Fibroblast of the aortic adventitia (primary cell): ENCODE data around the gene GALNT15. TPM values are rescaled to one million over a fixed set of nuclear protein-coding genes. Genes with fewer than 3 reads are reported as not detected.

Experiments
- DNase-seq: peaks from one replicate; pipeline ENCODE4 v3.0.0-alpha.2; 2010; ENCODE audit warnings: low read depth
- H3K4me3 ChIP-seq: 2 replicates; pipeline ENCODE4 v1.5.1; 2011; ENCODE audit warnings: low read depth, mild to moderate bottlenecking, control low read depth, low read length, moderate library complexity
- CTCF ChIP-seq: IDR thresholded peaks from 2 replicates; pipeline ENCODE4 v1.5.1; 2011; ENCODE audit warnings: mild to moderate bottlenecking, low read length, control low read depth, inconsistent platforms; ENCODE audit not compliant: insufficient read depth
- total RNA-seq: library from RNA; depleted of rRNA; stranded (reverse); fragments of >200 nt; gene quantifications from 2 replicates; pipeline ENCODE4 v1.2.3, GENCODE V29; 2012; ENCODE audit warnings: low replicate concordance

The GALNT15 gene
- 10.9 and 22.0 TPM in 2 replicates for total RNA-seq

DNA sequence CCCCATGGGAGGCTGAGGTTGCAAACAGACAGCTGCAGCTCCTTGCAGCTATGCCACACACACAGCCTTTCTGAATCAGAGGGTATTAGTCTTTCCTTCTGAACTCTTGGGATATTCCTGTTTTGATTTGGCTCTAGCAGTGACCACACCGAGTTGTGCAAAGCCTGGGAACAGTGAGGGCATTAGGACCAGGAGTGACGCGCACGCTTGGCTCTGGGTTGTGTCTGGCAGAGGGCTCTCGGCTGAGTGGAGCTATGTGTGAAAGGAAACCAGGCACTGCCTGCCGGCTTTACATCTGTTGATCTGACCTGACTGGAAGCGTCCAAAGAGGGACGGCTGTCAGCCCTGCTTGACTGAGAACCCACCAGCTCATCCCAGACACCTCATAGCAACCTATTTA is at the start of gene GALNT15:
TSS of gene GALNT15 (plus strand) at position 292 of the 400 bp plus-strand sequence. CDS start 472 bp downstream, outside the sequence.
- peak; percentile 98 for DNase-seq
- peak within 1 kb of the TSS; percentile 40 for H3K4me3 ChIP-seq

GRCh38 chr3:16126634-16127033 is 47.8 kb upstream of the GALNT15 start:
- DNase-seq = no peak
- no peak overlapping the region for H3K4me3 ChIP-seq
- no peak for TF ChIP-seq CTCF

More for the DNA sequence above, at the start of gene GALNT15:
- TF ChIP-seq CTCF = no peak

- H3K4me3 ChIP-seq = no peak overlapping the region
- no peak for DNase-seq
- no peak for TF ChIP-seq CTCF
Measured at GRCh38 chr3:16127249-16127648, 47.2 kb upstream of the GALNT15 start.

DNA sequence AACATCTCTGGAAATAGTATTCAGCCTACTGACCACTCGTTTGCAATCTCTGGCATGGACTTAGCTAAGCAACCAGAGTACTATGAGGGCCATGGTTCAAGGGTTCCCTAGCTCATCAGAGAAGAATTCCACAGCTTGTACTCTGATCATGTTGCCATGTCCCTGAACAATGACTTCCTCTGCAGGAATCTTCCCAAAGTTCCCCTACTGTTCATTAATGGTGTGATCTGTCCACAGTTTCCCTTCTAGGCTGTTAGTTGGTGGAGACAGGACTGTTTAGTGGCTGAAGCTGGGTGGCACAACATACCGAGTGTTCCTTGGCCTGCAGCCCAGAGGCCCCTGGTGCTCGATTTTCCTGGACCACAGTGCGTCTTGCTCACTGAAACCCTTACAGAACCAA is 44.4 kb upstream of the GALNT15 start:
- H3K4me3 ChIP-seq = no peak overlapping the region
- no peak for TF ChIP-seq CTCF
- peak; percentile 77 for DNase-seq

DNA sequence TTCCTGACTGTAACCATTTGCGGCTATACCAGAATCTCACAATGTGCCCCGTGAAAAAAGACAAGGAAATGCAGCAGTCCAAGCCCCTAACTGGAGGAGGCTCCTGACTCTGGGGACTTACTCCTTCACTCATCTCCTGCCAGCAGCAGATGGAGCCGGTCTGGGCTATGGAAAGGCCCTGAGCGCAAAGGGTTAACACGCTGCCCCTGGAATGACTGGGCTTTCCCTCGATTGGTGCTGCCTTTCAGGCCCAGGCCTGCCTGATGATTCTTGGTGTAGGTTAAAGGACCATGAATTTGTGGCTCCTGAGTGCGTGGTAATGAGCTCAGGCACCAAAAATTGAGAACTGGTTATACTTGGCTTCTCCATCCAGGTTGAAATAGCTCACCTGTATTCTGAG is 42.3 kb upstream of the GALNT15 start:
- no peak for TF ChIP-seq CTCF
- H3K4me3 ChIP-seq = no peak overlapping the region
- no peak for DNase-seq

DNA sequence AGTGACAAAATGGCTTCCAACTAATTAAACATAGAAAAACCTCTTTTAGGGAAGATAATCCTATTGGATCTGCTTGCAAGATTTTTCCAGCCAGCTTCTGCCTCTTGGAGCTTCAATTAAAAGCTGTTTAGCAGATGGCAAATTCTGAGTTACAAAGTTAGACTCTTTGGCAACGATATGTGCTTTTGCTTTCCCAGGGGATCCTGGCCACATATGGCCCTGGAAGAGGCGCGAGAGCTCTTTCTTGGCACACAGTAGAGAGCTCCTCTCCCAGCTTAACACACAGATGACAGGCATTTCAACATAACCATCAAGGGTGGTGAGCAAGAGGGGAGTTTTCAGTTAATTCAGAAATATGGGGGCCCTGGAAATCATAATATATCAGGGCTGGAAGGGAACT is 41.6 kb upstream of the GALNT15 start:
- peak; percentile 80 for DNase-seq

More for the DNA sequence above, 41.6 kb upstream of the GALNT15 start:
- TF ChIP-seq CTCF = no peak
- no peak overlapping the region for H3K4me3 ChIP-seq
